Fibroblast of lung (primary cell): Measurements from ENCODE around the gene DTX2.
"Not testable (repeated sequence)": the region's sequence is repeated elsewhere in the genome, so short reads cannot be mapped to it uniquely, and the experiment has no call there.

ENCODE experiments used
- CTCF ChIP-seq, 2 donors: IDR thresholded peaks in 1 of 2; conservative IDR thresholded peaks in 1 of 2; 1 replicate in 1 of 2; 2 replicates in 1 of 2; pipeline ENCODE4 v1.5.1; 2011 to 2012; ENCODE audit warnings: low read length in 2 of 2, control low read depth in 1 of 2, inconsistent platforms in 1 of 2, low read depth in 1 of 2, mild to moderate bottlenecking in 1 of 2
- EZH2 ChIP-seq: IDR thresholded peaks from 2 replicates; pipeline ENCODE4 v1.5.1; 2012; ENCODE audit warnings: low read length, control low read depth, mild to moderate bottlenecking; ENCODE audit errors: missing control alignments

DNA sequence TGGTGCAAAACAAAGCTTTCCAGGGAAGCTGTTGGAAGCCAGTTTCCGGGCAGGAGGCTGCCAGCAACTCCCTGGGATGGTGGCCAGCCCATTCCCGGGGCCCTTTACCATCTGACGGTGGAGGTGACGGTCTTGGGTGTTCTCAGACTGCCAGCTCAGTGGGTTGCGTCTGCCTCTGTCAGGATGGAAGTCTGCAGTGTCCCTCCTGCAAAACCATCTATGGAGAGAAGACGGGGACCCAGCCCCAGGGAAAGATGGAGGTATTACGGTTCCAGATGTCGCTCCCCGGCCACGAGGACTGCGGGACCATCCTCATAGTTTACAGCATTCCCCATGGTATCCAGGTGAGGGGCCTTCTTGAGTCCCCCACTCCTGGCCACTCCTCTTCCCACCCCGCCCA, 41.7 kb downstream of the DTX2 start:
- TF ChIP-seq CTCF (conservative IDR thresholded peaks at IDR 0.05 in 1 of 2, IDR thresholded peaks at IDR 0.05 in 1 of 2; ENCODE audit: low read depth in 1 of 2, low read length in 2 of 2); EZH2: not testable (repeated sequence)
